GM19372 (cell line): ENCODE measurements around the gene DLD.
"Not testable (repeated sequence)": the region's sequence is repeated elsewhere in the genome, so short reads cannot be mapped to it uniquely, and the experiment has no call there.

Experiments
- ATAC-seq: cut with Tn5 transposase; IDR thresholded peaks from one replicate; pipeline ENCODE4 v1.9.1; 2021; ENCODE audit warnings: mild to moderate bottlenecking, low read depth, moderate library complexity; ENCODE audit not compliant: unreplicated experiment

The DLD gene, protein sequence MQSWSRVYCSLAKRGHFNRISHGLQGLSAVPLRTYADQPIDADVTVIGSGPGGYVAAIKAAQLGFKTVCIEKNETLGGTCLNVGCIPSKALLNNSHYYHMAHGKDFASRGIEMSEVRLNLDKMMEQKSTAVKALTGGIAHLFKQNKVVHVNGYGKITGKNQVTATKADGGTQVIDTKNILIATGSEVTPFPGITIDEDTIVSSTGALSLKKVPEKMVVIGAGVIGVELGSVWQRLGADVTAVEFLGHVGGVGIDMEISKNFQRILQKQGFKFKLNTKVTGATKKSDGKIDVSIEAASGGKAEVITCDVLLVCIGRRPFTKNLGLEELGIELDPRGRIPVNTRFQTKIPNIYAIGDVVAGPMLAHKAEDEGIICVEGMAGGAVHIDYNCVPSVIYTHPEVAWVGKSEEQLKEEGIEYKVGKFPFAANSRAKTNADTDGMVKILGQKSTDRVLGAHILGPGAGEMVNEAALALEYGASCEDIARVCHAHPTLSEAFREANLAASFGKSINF

DNA sequence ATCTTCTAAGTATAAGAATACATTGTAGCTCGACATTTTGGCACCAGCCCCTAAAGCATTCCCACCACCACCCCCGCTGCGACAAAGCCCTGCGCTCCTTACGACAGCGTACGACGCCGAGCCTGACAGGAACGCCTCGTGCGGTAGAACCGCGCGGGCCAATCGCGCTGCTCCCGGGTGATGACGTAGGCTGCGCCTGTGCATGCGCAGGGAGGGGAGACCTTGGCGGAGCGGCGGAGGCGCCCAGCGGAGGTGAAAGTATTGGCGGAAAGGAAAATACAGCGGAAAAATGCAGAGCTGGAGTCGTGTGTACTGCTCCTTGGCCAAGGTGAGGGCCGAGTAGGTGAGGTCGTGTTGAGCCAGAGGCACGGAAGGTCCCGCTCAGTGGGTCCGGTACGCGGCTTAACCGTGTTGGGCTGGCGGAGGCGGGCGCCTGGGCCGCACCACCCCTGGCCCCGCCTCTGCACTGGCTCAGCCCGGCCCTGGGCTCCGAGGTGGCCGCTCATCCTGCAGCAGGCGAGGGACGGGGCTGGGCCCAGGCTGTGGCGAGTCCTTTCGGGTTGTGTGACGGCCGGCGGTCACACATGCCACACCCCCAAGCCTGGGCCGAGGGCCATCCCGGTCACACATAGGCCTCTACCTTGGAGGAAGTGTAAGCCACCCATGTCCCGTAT is at the start of gene DLD:
DLD (plus strand) TSS at position 222 of the 674 bp plus-strand sequence; CDS start at position 290, 68 bp downstream.
- peak; percentile 98 for ATAC-seq

DNA sequence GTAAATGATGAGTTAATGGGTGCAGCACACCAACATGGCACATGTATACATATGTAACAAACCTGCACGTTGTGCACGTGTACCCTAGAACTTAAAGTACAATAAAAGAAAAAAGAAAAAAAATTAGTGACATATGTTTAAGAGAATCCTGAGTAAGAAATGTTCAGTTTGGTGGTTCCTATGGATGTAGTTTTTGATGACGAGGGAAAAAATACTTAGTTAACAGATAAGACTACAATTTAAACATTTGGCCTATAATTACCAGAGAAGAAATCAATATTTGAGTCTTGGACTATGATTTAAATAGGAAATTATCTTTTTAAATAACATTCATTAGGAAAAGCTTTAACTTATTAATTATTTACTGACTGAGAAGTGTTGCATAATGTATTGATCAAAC is 48.8 kb upstream of the DLD start:
- no peak for ATAC-seq

DNA sequence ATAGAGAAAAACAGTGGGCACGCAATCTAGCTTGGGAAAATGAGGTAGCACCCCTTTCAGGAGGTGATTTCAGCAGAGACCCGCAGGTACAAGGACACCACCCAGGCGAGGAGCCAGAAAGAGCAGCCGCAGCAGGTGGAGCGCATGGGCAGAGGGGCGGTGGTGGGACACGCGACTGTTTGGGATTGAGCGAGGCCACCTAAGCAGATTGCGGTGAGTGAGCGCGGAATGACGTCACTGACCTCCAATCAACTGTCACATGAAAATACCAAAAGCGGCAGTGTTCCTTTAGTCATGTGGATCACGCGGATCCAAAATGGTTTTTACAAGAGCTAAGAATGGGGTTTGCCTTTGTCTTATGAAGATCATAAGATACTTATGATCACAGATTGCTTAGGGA is 47.8 kb upstream of the DLD start:
- ATAC-seq: no peak

DNA sequence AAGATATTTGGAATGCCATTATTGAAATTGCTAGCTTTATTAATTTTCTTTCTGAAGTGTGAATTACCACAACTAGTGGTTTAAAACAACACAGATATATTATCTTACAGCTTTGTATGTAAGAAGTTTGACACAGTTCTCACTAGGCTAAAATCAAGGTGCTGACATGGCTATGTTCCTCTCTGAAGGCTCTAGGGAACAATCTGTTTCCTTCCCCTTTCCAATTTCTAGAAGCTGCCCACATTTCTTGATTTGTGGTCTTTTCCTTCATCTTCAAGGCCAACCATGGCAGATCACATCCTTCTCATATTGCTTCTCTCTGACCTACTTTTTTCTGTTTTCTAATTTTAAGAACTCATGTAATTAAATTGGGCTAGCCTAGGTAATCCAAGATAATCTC is 44.7 kb upstream of the DLD start:
- no peak for ATAC-seq

DNA sequence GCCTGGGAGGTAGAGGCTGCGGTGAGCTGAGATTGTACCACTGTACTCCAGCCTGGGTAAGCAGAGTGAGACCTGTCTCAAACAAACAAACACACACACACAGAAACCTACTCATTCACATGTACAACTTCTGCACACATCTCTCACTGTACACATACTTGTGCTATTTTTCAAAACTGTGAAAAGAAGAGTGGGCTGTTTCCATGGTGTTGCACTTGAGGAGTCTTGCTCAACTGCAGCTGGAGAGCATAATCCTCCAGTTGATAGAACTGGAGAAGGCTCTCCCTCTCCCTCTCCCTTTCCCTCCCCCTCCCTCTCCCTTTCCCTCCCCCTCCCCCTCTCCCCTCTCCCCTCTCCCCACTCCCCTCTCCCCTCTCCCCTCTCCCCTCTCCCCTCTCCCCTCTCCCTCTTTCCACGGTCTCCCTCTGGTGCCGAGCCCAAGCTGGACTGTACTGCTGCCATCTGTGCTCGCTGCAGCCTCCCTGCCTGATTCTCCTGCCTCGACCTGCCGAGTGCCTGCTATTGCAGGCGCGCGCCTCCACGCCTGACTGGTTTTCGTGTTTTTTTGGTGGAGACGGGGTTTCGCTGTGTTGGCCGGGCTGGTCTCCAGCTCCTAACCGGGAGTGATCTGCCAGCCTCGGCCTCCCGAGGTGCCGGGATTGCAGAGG is 43.7 kb upstream of the DLD start:
- ATAC-seq: no peak

DNA sequence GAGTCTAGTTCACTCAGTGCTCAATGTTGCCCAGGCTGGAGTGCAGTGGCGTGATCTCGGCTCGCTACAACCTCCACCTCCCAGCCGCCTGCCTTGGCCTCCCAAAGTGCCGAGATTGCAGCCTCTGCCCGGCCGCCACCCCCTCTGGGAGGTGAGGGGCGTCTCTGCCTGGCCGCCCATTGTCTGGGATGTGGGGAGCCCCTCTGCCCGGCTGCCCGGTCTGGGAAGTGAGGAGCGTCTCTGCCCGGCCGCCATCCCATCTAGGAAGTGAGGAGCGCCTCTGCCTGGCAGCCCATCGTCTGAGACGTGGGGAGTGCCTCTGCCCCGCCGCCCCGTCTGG is 43.2 kb upstream of the DLD start:
- ATAC-seq: not testable (repeated sequence)

DNA sequence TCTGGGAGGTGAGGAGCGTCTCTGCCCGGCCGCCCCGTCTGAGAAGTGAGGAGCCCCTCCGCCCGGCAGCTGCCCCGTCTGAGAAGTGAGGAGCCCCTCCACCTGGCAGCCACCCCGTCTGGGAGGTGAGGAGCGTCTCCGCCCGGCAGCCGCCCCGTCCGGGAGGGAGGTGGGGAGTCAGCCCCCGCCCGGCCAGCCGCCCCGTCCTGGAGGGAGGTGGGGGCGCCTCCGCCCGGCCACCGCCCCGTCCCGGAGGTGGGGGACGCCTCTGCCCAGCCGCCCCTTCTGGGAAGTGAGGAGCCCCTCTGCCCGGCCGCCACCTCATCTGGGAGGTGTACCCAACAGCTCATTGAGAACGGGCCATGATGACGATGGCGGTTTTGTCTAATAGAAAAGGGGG is 42.8 kb upstream of the DLD start:
- ATAC-seq: not testable (repeated sequence)

DNA sequence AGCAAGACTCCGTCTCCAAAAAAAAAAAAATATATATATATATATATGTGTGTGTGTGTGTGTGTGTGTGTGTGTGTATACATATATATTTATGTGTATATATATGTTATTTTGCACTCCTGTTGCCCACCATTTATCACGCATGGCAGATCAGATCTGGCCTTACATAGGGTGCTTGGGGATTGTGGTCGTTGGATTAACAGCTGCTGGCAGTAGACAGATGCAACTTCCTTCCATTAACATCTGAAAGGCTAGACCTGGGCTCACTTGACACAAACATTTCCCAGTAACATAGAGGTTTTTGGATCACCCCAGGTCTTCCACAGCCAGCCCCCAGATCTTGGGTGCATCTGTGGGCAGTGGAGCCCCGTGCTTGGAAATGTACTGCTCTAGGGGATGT is 40.8 kb upstream of the DLD start:
- no peak for ATAC-seq

DNA sequence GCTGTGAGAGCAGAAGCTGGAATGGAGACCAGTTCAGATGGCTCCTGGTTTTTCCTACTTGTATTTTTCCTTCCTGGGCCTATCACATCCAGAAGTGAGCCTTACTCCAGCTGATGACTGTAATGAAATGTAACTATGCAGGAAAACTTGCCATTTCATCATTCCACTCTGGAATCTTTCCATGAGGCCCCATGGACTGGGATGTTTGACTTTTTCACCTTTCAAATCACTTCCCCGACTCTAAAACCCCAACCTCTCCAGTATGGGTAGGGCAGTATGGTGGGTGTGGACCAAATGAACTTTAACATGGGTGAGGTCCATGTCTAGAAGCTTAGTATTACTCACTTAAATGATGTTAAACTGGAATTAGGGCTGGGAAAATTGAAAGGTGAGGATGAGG is 40.3 kb upstream of the DLD start:
- ATAC-seq: no peak

DNA sequence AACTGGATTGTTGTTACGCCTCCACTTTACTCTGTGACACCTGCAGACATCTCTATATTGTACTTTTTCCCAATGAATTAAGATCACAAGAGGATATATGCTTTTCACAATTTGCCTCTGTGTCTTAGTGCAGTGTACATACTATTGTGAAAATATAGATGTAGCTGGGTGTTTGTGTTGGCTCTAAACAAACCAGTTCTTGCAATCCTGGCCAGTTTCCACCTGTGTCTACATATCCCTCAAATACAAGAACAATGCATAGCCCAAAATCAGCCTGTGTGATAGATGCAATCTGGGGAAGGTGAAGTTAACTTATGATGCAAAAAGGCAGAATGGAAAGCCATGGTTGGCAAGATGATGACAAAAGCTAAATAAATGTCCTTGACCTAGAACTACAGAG is 36.5 kb upstream of the DLD start:
- no peak for ATAC-seq

DNA sequence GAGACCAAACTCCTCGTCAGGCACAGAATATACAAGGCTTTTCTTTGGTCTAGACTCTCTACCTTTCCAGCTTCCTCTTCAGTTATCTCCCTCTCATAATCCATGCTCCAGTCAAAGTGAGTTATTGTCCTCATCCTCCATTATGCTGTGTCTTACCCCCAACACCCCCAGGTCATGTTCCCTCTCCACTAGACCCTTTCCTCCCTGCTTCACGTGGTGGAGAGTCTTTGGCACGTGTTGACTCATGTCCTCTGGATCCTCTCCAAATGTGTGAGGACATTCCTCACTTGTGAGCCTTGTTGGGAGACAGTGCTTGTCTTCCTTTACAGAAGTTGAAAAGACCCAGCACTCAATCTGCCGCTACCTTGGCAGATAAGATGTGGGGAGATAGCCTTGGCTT is 36.0 kb upstream of the DLD start:
- no peak for ATAC-seq

DNA sequence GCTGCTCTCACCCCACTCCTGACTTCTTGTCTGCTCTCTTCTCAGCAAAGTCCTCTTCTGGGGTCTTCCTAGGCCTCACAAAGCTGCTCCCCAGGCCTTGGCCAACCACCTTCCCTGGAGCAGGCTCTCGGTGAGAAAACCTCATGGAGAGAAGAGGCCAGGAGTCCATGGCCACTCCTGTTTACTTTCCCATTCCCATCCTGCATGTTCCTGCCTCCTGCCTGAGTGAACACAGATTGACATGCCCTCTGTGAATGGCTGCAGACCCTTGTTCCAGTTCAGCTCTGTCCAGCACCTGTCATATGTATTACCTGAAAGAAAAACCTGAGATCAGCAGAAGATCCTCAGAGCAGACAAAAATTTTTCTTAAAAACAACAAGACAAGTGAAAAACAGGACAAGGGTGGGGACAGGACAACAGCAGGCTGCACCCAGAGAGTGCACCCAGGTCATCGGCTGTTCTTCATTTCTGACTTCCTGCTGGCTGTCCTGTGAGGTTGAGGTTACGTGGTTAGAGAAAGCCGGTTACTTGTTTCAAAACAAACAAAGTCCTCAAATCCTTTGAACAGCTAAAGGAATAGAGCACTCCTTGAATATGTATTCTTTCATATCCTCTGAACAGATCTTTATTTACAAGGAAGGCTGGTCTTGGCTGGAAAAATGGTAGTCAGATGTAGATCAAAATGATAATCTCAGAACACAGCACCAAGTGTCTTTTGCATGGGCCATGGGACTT is 34.0 kb upstream of the DLD start:
- ATAC-seq: peak; percentile 57

DNA sequence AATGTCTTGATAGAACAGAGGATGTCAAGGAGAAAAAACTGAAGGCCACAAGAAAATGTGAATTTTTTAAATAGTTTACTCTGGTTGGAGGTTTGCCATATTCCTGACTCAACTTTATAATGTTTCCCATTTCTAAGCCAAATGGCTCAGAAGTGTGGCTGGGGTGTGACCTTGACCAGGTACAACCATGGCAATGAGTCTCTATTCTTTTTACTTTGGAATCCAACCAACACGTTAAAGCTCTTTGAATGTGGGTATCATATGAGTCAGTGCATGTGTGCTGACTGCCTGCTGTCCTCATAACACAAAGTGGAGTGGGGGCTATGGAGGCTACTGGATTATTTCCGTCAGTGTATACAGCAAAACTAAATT is 33.5 kb upstream of the DLD start:
- ATAC-seq: no peak

DNA sequence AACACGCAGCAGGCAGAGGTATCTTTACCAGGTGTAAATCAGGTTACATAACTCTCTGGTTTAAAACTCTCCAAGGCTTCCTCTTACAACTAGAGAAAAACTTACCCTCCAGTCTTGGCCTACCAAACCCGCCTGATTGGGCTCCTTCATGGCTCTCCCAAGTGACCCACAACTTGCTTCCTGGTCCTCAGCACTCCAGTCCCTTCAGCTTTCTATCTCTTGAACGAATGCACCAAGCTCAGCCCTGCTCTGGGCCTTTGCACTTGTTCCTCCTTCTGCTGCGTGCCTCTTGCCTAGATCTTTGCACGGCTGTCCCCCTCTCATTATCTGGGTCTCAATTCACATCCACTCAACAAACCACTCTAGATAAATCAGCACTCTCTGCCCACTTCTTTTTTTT is 32.7 kb upstream of the DLD start:
- no peak for ATAC-seq

DNA sequence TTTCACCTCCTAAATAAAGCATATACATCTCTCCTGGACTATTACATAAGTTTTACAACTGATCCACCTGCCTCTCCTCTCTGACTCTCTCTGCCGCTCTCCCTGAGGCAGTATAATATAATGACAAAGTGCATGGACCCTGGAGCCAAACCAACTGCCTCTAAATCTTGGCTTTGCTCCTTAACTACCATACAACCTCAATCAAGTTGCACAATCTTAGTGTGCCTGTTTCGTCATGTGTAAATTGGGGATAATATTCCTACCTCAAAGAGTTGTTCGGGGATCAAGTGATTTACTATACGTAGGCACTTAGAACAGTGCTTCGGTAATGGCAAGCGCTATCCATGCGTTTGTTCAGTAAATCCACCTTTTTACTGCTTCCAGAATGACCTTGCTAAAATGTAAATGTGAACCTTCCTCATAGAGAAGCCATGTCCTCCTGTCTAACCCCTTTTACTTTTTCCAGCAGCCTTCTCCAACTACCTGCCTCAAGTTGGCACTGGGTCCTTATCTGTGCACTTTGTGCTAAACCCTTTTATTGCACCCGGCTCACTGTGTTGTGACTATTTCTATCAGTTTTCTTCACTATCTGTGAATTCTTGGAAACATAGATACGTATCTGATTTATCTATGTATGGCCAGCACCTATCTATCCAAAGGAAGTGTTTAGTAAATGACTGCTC is 30.6 kb upstream of the DLD start:
- no peak for ATAC-seq

DNA sequence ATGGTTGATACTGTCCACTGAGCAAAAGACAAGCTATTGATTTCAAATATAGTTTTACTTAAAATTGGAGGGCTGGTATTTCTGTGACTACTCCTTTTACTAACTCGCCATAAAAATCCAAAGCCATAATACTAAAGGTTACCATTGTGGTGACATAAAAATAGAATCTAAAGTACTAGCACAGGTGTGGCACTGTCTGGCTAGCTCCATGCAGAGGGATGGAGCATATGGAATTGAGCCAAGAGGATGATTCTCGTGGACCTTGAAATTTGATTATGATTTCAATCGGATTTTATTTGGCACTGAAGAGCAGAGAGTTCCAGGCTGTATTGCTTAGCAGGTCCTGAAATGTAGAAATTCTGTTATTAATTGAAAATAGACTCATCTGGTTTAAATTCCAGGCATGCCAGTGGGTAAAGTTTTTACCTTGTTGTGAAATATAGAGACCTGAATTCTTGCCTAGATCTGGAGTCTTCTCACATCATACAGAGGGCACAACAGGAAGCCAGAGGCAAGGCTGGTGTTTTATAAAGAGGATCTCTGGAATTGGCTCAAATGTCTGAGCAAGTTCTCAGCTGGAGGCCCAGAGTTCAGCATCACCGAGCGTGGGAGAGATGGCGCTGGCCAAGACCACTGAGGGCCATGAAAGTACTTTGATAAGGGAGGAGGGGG is 29.9 kb upstream of the DLD start:
- ATAC-seq: no peak

DNA sequence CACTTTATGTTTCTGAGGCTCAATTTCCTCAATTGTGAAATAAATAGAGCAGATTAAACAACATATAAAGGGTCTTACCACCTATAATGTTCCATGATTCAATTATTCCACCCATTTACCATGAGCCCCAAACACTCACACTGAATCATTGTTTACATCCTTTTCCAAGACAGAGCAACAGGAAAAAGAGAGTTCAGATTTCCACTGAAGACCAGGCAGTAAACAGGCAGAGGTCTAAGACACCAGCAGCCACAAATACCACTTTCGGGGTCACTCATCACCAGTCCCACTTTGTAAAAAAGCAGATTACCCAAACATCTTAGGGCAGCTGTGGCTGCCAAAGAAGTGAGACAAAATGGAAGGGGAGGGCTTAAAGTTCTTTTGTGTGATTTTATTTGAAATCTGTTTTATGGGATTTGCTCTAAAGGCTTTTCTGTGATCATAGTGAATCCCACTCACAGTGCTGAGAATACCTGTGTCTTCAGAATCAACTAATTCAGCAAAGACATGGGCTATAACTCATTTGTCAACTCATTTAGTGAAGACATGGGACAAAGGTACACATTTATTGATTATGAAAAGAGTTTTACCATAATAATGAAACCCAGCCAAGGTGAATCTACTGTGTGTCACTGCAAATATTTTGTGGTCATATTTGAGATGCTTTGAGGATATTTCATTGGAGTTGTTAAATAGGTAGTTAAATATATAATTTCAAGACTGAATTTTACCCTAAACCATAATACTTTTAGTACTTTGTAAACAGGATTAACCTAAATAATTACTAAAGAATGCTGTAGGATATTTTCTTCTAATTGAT is 24.8 kb upstream of the DLD start:
- no peak for ATAC-seq

DNA sequence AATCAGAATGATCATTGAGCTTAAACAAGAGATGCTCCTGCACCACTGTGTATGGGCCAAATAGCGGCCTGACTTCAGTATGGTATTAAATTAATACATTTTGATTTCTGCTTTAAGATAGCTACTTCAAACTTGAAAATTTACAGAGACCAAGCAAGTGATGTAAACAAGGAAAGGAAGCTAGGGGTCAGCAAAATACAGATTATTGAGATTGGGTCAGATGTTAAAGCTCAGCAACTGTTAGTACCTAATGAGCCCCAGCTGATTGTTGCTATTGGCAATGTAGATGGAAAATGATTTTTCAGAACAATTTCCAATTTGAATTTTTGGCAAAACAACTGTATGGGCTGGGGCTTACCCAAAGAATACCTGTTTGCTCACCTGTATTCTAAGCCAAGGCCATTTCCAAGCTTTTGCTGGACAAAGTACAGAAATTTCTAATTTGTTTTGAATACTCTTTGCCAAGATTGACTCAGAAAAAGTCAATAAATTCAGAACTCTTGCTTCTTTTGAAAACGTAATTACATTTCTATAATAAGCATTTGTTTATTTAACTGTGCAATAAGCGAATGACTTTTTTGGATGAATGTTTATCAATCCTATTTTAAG is 23.0 kb upstream of the DLD start:
- no peak for ATAC-seq
